NOMO-1 treated with DMSO at 0.1 percent for 48 hours (cell line): ENCODE data around the gene NCOR1.
"Not testable (repeated sequence)": the region's sequence is repeated elsewhere in the genome, so short reads cannot be mapped to it uniquely, and the experiment has no call there.

Source experiments
- DNase-seq: peaks from one replicate; lab custom pipeline; 2025; ENCODE audit not compliant: unreplicated experiment; lab: John Stamatoyannopoulos, UW

The NCOR1 gene

DNA sequence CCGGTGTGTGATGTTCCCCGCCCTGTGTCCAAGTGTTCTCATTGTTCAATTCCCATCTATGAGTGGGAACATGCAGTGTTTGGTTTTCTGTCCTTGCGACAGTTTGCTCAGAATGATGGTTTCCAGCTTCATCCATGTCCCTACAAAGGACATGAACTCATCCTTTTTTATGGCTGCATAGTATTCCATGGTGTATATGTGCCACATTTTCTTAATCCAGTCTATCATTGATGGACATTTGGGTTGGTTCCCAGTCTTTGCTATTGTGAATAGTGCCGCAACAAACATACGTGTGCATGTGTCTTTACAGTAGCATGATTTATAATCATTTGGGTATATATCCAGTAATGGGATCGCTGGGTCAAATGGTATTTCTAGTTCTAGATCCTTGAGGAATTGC, 63.0 kb downstream of the NCOR1 start:
- not testable (repeated sequence) for DNase-seq

DNA sequence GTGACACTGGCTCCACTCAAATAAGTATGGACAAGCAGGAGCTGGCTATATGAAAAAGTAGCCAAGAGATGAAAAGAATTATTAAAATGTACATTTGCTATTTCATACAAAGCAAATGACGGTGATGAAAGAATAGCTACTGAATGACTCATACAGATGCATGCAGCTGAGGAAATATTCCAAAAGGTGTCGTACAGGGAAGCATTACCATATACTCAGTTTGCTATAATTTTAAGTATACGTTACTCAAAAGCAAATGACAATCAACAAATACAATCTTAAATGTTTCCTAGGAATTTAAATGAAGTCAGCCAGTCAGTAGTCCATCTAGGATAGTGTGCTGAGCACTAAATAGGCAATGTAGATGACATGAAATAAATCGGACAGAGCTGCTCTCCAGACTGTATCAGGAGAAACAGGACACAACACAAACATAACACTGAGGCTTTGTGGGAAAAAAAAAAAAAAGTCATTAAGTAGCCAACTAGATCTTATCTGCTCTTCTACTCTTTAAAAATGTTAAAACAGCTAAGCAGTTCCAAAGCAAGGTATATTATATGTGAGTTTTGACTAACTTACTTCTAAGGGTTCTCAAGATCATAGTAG, 65.0 kb downstream of the NCOR1 start:
- DNase-seq: no peak

DNA sequence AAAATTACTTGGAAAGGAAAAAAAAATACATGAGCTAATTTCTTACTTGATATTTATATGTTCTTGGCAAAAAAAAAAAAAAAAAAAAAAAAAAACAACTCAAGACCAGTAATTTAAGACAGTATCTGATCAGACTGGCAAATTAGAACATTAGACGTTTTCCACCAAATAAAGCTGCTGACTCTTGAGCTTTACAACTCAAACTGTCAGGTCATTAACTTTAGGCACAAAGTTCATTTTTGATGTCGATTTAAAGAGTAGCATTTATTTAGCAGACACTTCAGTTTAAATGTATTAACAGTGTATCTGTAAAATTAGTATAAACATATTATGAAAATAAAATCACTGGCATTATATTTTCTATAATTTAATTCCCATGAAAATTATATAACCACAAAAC, 66.7 kb downstream of the NCOR1 start:
- no peak for DNase-seq

DNA sequence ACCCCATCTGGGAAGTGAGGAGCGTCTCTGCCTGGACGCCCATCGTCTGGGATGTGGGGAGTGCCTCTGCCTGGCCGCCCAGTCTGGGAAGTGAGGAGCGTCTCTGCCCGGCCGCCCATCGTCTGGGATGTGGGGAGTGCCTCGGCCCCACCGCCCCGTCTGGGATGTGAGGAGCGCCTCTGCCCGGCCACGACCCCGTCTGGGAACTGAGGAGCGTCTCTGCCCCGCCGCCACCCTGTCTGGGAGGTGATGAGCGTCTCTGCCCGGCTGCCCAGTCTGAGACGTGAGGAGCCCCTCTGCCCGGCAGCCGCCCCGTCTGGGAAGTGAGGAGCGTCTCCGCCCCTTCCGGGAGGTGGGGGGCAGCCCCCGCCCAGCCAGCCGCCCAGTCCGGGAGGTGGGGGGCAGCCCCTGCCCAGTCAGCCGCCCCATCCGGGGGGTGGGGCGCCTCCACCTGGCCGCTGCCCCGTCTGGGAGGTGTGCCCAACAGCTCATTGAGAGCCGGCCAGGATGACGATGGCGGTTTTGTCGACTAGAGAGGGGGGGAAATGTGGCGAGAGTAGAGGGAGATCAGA, 69.9 kb downstream of the NCOR1 start:
- not testable (repeated sequence) for DNase-seq

DNA sequence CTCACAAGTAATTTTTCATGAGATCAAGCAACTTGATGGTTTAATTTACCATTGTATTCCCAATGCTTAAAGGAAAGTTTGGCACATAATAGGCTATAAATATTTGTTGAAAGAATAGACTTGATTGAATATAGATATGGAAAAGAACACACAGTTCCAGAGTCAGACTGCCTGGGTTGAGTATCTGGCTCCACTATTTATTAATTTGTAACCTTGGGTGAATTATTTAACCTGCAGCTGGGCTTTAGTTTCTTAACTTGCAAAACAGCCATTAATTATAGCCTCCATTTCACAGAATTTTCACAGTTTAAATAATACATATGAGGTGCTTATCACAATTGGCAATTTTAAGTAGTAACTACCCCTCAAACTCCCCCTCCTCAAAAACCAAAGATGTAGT, 73.6 kb downstream of the NCOR1 start:
- DNase-seq: no peak

DNA sequence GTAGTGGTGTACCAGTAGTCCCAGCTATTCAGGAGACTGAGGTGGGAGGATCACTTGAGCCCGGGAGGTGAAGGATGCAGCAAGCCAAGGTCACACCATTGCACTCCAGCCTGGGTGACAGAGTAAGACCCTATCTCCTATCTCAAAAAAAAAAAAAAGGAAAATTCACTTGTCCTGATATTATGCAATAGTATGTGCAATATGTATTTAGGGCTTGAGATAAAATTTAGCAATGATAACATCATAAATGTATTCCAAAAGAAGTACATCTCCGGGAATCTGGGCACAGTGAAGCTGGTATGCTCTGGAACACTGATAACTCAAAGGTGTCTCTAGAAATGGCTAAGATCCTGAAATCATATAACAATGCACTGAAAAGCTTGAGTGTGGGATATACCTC, 74.5 kb downstream of the NCOR1 start:
- DNase-seq: no peak

DNA sequence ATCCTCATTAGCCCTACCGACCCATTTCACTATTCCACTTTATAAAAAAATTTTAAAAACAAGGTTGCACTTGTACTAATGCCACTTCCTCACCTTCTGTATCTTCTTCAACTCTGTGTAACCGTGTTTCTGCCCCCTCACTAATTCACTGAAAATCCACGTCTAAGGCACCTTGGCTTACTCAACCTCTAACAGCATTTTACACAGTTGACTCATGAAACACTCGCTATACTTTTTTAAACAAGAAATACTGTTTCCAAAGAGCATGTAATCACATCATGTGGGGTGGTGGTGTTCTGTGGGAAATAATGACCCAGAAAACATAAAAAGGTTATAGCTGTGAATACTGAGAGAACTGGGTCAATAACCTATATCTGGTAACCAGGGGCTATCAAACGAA, 79.9 kb downstream of the NCOR1 start:
- DNase-seq: no peak

DNA sequence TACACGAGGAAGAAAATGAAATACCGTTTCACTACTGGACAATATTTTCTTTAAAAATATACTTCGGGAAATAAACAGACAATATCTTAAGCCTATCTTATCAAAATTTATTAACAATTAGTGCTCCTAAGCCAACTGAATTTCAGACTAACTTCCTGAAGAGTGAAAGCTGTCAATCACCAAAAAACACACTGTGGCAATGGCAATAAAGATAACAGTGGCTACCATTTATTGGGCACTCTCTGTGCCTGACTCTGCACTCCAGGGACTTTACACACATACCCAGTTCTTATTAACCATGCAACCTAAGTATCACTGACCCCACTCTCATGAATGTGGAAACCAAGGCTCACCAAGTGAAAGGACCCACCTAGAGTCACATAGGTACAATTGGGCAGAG, 83.7 kb downstream of the NCOR1 start:
- no peak for DNase-seq

DNA sequence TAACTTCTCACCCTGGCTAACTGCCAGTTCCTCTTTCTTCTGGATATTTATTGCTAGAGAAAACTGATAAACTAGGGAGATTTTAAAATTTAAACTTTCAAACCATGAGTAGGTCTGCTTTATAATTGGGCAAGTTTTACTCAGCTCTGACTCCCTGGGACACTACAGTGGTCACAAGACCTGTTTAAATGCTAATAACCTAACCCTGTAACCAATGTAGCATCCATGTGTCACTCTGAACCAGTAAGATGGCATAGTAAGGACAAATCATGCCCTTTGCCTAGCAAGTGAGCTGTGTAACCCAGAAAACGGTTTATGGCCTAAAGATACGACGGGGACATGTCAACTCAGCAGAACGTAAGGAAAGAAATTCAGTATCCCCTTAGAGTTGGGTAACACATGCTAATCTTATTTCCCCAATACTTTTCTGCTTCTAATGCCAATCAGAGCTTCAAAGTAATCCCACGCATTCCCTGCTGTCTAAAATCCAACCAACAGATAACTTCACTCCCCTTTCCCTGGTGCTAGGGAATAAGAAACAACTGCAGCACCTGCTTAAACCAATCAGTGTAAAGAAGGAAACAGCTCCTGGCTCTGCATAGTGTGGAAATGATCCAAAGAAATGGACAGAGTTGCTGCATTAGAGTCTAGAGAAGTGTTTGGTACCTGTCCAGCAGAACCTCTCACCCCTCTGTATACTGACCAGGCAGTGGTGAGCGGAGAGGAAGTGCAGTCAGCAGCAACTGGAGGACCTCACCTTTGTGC, 85.7 kb downstream of the NCOR1 start:
- DNase-seq: no peak

DNA sequence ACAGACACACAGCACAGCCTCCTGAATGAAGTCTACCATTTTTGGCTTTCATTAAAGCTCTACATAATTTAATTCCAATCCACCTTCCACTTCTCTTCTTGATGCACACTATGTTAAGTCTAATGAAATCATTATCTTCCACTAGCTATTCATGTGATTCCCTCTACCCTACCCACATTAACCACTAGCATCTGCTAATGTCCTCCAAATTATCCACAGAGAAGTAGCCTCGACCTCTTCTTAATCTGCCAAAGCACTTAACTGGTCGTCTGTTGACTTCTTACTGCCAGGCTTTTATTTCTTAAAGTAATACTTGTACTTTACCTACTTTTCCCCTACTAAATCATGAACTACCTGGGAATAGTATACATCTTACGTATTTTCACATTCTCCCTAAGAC, 91.8 kb downstream of the NCOR1 start:
- no peak for DNase-seq

DNA sequence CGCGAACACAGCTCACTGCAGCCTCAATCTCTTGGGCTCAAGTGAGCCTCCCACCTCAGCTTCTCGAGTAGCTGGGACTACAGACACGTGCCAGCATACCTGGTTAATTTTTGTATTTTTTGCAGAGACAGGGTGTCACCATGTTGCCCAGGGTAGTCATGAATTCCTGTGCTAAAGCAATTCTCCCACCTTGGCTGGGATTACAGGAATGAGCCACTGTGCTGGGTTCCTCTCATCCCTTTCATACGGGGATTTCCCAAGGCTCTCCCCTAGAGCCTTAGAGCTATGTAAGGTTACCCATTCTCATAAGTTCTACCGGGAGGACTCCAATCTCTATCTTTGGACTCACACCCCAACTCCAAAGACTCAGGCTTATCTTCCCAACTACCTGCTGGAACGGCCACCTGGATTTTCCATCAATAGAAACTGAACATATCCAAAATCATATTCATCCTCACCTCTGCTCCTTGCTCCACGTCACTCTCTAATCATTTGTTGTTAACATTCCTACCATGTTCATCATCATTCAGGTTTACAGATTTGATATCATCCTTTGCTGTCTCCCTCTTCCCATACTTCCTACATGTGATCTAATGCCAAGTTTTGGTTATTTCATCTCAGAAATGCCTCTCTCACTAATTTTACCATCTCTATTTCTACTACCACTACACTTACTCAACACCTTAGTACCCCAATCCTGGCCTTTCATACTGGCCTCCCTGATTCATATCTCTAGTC, 92.5 kb downstream of the NCOR1 start:
- no peak for DNase-seq

DNA sequence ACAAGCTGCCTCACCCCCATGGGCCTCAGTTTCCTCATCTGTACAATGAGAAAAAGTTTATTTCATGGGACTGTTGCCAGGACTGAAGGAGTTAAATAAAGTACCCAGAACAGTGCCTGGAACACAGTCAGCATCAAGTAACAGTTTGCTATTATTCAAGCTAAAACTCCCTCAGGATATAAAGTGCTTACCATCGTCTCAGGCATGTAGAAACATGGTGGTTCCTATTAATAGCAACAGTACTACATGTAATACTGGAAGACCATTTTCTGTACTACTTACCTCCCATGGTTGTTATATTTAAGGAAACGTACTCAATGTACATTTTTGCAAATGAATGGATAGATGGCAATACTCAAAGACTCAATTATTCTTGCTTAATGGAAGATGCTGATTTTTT, 93.4 kb downstream of the NCOR1 start:
- no peak for DNase-seq

DNA sequence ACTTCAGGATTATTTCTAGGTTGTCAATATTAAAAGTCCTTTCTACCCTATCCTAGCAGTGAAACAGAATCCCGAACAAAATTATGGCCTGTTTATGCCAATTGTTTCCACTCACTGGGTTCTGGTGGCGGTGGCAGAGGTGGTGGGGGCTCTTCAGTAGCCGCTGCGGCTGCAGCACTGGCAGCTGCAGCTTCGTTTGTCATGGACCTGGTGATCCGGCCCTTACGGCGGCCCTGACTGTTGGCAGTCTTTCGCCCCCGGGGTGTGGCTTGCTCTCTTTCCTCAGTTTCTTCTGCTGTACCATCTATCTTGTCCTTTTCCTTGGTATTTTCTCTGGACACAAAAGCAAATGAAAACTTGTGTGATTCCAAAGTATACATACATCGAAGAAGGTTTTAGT, 94.4 kb downstream of the NCOR1 start:
- DNase-seq: no peak

DNA sequence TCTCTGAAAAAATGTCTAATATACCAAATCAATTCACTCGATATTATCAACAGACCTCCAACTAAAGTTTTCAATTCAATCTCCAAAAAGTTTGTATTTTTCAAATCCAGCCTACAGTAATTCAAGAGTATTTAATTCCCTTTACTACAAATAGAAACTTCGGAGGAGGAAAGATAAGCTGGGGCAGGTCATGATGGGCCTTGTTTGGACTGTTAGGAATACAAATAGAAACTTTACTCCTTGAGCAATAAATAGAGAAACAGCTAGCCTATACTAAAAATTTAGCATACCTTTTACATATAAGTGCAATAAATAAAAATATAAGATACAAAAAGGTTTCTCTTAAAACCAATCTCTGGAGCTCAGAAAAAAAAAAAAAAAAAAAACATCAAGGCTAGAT, 98.2 kb downstream of the NCOR1 start:
- DNase-seq: no peak

DNA sequence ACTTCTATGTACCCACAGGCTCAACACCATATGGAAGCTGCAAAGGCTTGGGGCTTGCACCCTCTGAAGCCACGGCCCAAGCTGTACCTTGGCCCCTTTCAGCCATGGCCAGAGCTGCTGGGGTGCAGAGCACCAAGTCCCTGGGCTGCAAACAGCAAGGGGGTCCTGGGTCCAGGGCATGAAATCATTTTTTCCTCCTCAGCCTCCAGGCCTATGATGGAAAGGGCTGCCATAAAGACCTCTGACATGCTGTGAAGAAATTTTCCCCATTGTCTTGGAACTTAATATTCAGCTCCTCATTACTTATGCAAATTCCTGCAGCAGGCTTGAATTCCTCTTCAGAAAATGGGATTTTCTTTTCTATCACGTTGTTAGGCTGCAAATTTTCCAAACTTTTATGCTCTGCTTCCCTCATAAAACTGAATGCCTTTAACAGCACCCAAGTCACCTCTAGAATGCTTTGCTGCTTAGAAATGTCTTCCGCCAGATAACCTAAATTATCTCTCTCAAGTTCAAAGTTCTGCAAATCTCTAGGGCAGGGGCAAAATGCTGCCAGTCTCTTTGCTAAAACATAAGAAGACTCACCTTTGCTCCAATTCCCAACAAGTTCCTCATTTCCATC, 100.1 kb downstream of the NCOR1 start:
- not testable (repeated sequence) for DNase-seq

DNA sequence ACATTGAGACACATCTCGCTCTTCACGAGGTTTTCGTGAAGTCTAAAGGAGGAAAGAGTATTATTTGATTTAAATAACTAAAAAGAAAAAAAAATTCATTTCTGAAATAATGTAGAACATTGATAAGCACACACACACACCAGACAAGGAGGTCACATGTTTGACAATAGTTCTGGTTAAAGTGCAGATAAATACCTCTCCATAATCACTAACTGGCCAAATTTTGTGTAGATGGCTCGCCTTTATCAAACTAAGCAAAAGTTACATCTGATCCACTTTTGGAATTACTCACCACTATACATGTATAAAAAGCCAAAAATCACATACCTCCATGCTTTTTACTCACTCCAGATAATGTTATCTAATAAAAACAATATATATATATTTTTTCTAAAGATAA, 106.5 kb downstream of the NCOR1 start:
- no peak for DNase-seq

DNA sequence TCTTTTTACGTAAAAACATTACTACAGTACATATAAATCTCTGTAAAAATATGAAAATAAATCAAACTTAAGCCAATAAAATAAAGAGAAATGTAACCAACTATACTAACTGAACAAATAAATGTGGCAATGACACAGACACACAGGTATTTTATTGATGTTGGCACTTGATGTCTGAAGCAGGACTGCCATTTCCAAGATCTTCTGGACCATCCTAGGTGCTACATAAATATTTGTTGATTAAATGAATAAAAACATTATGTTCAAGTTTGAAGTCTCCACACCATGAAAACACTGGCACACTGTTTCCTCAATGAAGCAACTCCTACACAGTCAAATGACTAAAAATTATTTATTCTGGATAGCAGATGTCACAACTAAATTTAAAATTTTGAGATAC, 106.9 kb downstream of the NCOR1 start:
- DNase-seq: no peak

DNA sequence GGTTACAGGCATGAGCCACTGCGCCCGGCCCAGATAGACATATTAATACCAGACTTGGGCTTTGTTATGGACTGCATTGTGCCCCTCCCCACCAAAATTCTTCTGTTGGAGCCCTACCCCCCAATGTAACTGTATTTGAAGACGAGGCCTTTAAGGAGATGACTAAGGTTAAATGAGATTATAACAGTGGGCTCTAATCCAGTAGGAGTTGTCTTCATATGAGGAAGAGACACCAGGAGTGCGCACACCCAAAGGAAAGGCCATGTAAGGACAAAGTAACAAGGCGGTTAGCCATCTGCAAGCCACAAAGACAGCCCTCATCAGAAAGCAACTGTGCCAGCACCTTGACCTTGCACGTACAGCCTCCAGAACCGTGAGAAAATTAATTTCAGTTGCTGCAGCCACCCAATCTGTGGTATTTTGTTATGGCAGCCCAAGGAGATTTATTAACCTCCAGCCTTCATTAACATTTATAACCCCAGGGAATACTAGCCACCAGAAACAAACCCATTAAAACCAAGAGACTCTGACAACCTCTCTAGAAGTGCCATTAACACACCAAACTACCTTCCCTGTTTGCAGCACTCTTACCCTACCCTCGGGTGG, 108.1 kb downstream of the NCOR1 start:
- no peak for DNase-seq

DNA sequence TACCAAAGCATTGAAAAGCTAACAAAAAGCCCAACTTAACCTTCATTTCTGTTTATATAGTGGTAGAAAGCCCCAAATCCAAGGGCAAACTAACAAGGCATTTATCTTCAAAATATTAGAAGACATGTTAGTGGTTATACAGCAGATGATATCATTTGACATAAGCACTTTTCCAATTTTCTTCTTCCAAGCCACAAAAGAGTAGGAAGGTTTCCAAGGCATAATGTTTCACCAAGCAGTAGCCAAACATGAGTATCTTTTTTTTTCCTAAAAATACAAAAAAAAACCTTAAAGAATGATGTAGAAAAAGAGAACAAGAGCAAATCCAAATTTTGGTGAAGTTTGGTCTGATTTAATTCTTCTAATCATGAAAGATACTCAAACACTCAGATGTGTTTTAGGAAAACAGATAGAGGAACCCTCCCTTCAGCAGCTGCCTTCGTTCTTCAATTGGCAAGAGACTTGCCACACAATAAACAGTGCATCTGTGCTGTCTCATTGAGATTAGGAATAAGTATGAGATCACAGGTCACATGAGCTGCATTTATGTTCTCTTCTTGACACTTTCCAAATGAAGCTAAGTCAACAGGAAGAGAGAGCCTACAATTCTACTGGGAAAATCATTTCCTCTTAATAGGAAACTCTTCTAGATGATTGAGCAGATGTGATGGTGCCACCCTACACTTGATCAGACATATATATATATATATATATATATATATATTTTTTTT, 109.0 kb downstream of the NCOR1 start:
- DNase-seq: no peak

DNA sequence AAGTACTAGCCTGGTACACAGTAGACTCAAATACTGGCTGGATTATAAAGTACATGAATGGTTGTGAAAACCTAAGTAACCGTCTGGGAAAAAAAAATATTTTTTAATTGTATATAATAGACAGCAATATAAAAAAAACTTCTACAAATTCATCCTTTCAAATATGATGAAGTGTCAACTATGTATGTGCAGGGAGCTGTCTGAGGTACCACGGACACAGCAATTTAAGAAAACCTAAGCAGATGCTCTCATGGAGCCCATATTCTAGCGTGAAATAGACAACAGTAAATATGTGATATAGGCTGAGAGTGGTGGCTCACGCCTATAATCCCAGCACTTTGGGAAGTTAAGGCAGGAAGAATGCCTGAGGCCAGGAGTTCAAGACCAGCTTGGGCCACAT, 111.1 kb downstream of the NCOR1 start:
- DNase-seq: no peak
